ENCODE results near the gene LMO2.
"Not testable (repeated sequence)": the region's sequence is repeated elsewhere in the genome, so short reads cannot be mapped to it uniquely, and the experiment has no call there.

The LMO2 gene

DNA sequence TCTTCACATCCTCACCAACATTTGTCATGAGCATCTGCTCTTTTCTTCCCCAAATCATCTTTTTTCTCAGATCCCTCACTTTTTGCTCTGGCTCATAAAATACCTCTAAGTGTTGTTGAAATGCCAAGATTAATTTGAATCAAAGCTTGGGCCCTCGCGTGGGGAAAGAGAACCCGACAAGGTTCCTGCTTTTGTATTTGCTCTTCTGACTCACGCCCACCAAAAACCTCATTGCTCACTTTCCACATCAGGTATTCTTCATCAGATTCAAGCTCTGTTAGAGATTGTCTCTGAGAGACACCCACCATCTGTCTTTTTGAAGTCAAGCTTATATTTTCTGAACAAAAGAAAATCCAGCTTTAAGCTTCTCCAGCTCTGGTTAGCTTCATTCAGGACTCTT is 64.7 kb downstream of the LMO2 start:
- no peak for DNase-seq (ENCODE audit: low read depth in 2 of 2, low spot score in 1 of 2)

DNA sequence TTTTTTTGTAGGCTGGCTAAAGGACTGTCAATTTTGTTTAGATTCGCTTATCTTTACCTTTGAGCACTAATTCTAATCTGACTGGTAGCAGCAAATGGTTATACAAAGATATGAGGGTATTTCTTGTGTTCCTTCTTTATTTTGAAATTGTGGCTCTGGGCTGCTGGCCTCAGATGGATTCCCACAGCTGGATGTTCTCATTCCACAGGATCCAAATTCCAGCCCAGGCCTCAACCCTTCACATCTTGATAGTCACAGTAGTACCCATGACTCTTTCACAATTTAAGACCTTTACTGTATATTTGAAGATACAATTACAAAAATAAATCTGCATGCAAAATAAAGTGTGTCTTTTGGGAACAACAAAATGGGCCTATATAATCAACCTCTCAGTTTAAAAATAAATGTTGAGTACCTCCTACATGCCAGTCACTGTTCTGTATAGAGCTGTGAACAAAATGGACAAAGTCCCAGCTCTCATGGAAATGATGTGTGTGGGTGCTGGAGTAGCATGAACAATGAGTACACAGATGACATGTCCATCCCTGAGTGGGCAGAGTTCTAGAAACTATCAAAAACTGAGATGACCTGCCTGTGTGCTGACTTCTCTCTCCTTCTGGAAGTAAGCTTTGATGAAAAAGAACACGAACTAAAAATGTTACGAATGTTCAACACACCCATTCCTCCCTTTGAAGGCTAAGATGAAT is 65.9 kb downstream of the LMO2 start:
- no peak for DNase-seq (ENCODE audit: low read depth in 2 of 2, low spot score in 1 of 2)

DNA sequence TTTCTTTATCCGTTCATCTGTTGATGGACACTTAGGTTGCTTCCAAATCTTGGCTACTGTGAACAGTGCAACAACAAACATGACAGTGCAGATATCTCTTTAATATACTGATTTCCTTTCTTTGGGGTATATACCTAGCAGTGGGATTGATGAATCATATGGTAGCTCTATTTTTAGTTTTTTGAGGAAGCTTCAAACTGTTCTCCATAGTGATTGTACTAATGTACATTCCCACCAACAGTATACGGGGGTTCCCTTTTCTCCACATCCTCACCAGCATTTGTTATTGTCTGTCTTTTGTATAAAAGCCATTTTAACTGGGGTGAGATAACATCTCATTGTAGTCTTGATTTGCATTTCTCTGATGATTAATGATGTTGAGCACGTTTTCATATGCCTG is 68.9 kb downstream of the LMO2 start:
- DNase-seq (ENCODE audit: low read depth in 2 of 2, low spot score in 1 of 2) = not testable (repeated sequence)

DNA sequence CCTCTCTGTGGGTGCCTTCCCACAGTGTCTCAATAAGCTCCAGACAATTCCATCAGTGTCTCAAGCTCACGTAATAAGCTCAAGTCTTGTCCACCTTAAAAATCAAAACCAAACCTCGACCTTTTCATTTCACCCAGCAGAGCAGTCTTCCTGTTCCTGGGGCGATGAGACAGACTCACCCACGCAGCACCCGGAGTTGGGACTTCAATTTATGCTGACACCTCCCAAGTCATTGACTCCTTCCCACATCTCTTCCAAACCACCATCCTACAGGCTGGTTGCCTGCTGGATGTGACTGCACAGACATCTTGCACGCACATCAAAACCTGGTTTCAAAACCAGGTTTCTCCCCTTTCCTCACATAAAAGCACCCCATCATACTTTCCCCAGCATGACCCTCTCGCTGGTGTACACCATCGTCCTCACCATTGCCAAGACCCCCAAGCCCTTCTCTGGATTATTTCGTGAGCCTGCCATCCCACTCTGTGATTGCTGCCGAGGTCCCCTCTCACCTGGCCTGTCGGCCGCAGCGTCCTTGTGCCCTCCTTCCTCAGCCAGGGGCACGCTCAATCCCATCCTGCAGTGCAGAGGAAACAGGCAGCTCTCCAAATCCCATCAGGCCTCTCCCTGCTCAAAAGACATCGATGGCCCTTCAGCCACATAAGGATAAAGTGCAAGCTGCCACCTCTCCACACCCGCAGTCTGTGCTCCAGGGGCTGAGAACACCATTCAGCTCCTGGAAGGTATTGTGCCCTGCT is 72.4 kb downstream of the LMO2 start:
- no peak for DNase-seq (ENCODE audit: low read depth in 2 of 2, low spot score in 1 of 2)

Data from stimulated activated CD8-positive, alpha-beta memory T cell treated with anti-CD3 and anti-CD28 coated beads, Interleukin-4, amount 100 ng/mL, for 1 hour (primary cell).